A549 treated with Hydrocortisone at 1 μM for 4 hours (cell line): ENCODE measurements around the gene SPEF1. TPM values are rescaled to one million over a fixed set of nuclear protein-coding genes. Genes with fewer than 3 reads are reported as not detected.

Experiments
- total RNA-seq: library from RNA; stranded (reverse); fragments of 200-300 nt; extraction: Qiagen RNA extraction; gene quantifications from 5 replicates; pipeline ENCODE4 v1.2.3, GENCODE V29; 2022

SPEF1 gene
- 1.3 to 2.3 TPM (median 1.9 TPM) in 5 replicates for total RNA-seq

GRCh38 chr20:3781153-3781910 is at the start of gene SPEF1:
Gene SPEF1 (minus strand): TSS chr20:3781448. CDS start chr20:3781287, 161 bp downstream.

GRCh38 chr20:3820048-3820900 is 39.0 kb upstream of the SPEF1 start, which contains the start of gene AP5S1:
Gene AP5S1 (plus strand): TSS chr20:3820547. CDS start chr20:3822118, 1,571 bp downstream.

GRCh38 chr20:3795511-3796468 is 14.5 kb upstream of the SPEF1 start, which contains the start of gene CDC25B:
Gene CDC25B (plus strand): TSS chr20:3796310. CDS start chr20:3796532, 222 bp downstream.

GRCh38 chr20:3786665-3787323 is 5.5 kb upstream of the SPEF1 start, which contains the start of gene CENPB:
Gene CENPB (minus strand): TSS chr20:3786740. CDS start chr20:3786483, 257 bp downstream.

GRCh38 chr20:3767427-3768341 is 13.6 kb downstream of the SPEF1 start, which contains the start of gene ADISSP:
Gene ADISSP (minus strand): TSS chr20:3767753. CDS start chr20:3760100, 7,653 bp downstream.

GRCh38 chr20:3732327-3733118 is 48.7 kb downstream of the SPEF1 start, which contains the start of gene HSPA12B:
Gene HSPA12B (plus strand): TSS chr20:3732685. CDS start chr20:3738675, 5,990 bp downstream.

Other genes starting within 250 kb of the SPEF1 start
- gene GFRA4, start 118.0 kb downstream of the SPEF1 start, total RNA-seq, result not detected in 5 replicates
- gene ADAM33, start 99.4 kb downstream of the SPEF1 start, total RNA-seq, result 0.05 to 0.17 TPM (median 0.09 TPM) in 4 of 5 replicates, not detected in the other
- 0.02 to 0.03 TPM (median 0.02 TPM) in 3 of 5 replicates, not detected in the others for gene SIGLEC1, start 68.8 kb downstream of the SPEF1 start, total RNA-seq
- 0.43 to 0.70 TPM (median 0.54 TPM) in 5 replicates for gene HSPA12B, start 48.8 kb downstream of the SPEF1 start, total RNA-seq
- gene ADISSP, start 13.7 kb downstream of the SPEF1 start, total RNA-seq, result 102 to 158 TPM (median 151 TPM) in 5 replicates
- gene CENPB, start 5.3 kb upstream of the SPEF1 start, total RNA-seq, result 101 to 123 TPM (median 120 TPM) in 5 replicates
- gene CDC25B, start 14.9 kb upstream of the SPEF1 start, total RNA-seq, result 208 to 221 TPM (median 209 TPM) in 5 replicates
- gene AP5S1, start 39.1 kb upstream of the SPEF1 start, total RNA-seq, result 15.1 to 18.7 TPM (median 17.1 TPM) in 5 replicates
- 18.1 to 27.2 TPM (median 23.2 TPM) in 5 replicates for gene MAVS, start 65.4 kb upstream of the SPEF1 start, total RNA-seq
- 53.1 to 62.2 TPM (median 54.5 TPM) in 5 replicates for gene PANK2, start 107.9 kb upstream of the SPEF1 start, total RNA-seq
- gene RNF24, start 234.1 kb upstream of the SPEF1 start, total RNA-seq, result 12.8 to 17.2 TPM (median 15.7 TPM) in 5 replicates